KMS-11 (cell line): ENCODE results near the gene MSI2.
A peak's percentile ranks its signal among the peaks of the same experiment; 100 is the strongest.

ENCODE experiments used
- H2AFZ ChIP-seq: fragments of 200-600 bp; sonication (generic); 2 replicates; pipeline ENCODE4 v1.6.1; 2016; ENCODE audit warnings: antibody characterized with exemption, mixed run types, low read depth
- H3K27ac ChIP-seq: fragments of 200-600 bp; sonication (generic); 2 replicates; pipeline ENCODE4 v1.6.1; 2016; ENCODE audit warnings: mild to moderate bottlenecking, mixed run types
- H3K27me3 ChIP-seq: fragments of 200-600 bp; sonication (generic); 2 replicates; pipeline ENCODE4 v1.6.1; 2017; ENCODE audit warnings: mild to moderate bottlenecking, low read depth, mixed run types, moderate library complexity; ENCODE audit not compliant: insufficient read depth
- H3K36me3 ChIP-seq: fragments of 200-600 bp; sonication (generic); 2 replicates; pipeline ENCODE4 v1.6.1; 2017; ENCODE audit warnings: mild to moderate bottlenecking, mixed run types; ENCODE audit not compliant: insufficient read depth
- H3K4me1 ChIP-seq: fragments of 200-600 bp; sonication (generic); 2 replicates; pipeline ENCODE4 v1.6.1; 2016; ENCODE audit warnings: mild to moderate bottlenecking, low read depth, mixed run types; ENCODE audit not compliant: poor library complexity, severe bottlenecking
- H3K4me2 ChIP-seq: fragments of 200-600 bp; sonication (generic); 2 replicates; pipeline ENCODE4 v1.7.0; 2016; ENCODE audit warnings: mild to moderate bottlenecking, mixed run types
- H3K4me3 ChIP-seq: fragments of 200-600 bp; sonication (generic); IDR thresholded peaks from 2 replicates; pipeline ENCODE4 v1.6.1; 2017; ENCODE audit warnings: low read depth, low read length, mixed read lengths; ENCODE audit not compliant: insufficient read depth
- H3K79me2 ChIP-seq: fragments of 200-600 bp; sonication (generic); 2 replicates; pipeline ENCODE4 v1.6.1; 2016; ENCODE audit warnings: low read depth, mixed run types; ENCODE audit not compliant: insufficient read depth
- H3K9ac ChIP-seq: fragments of 200-600 bp; sonication (generic); 2 replicates; pipeline ENCODE4 v1.6.1; 2016; ENCODE audit warnings: mild to moderate bottlenecking, mixed run types
- H4K20me1 ChIP-seq: fragments of 200-600 bp; sonication (generic); 2 replicates; pipeline ENCODE4 v1.6.1; 2016; ENCODE audit warnings: mild to moderate bottlenecking, mixed run types; ENCODE audit not compliant: insufficient read depth
- CTCF ChIP-seq: fragments of 200-600 bp; sonication (generic); conservative IDR thresholded peaks from 2 replicates; pipeline ENCODE4 v1.6.1; 2017; ENCODE audit warnings: low read depth, mild to moderate bottlenecking, antibody characterized with exemption, low read length, moderate library complexity, mixed read lengths

The MSI2 gene

GRCh38 chr17:57349541-57350247 lies 93.4 kb downstream of the MSI2 start:
- Histone ChIP-seq H3K27me3 (no peaks in the 10 kb centered on the region), H2AFZ (no peak overlapping the region), H3K9ac (no peak overlapping the region), H3K79me2 (peaks cover 73% of the 10 kb centered on the region), H3K4me1 (peaks cover 58% of the 10 kb centered on the region), H3K4me3 (no peak overlapping the region), H4K20me1 (no peaks in the 10 kb centered on the region), H3K27ac (no peak overlapping the region), H3K4me2 (no peak overlapping the region), H3K36me3 (peaks cover 4% of the 10 kb centered on the region; the same call in 1 of the 2 replicates)
- no peak for TF ChIP-seq CTCF

- H4K20me1 ChIP-seq = no peaks in the 10 kb centered on the region
- no peak overlapping the region for H3K4me2 ChIP-seq
- peaks cover 58% of the 10 kb centered on the region for H3K4me1 ChIP-seq
- peaks cover 67% of the 10 kb centered on the region for H3K79me2 ChIP-seq
- H3K27ac ChIP-seq = no peak overlapping the region
- H3K9ac ChIP-seq = no peak overlapping the region
- no peaks in the 10 kb centered on the region for H3K27me3 ChIP-seq
- H3K36me3 ChIP-seq = peaks cover 4% of the 10 kb centered on the region; the same call in 1 of the 2 replicates
- H2AFZ ChIP-seq = no peak overlapping the region
- H3K4me3 ChIP-seq = no peak overlapping the region
- no peak for TF ChIP-seq CTCF
Measured at GRCh38 chr17:57350266-57350665, 93.9 kb downstream of the MSI2 start.

GRCh38 chr17:57352665-57353175 lies 96.4 kb downstream of the MSI2 start:
- no peak for TF ChIP-seq CTCF
- Histone ChIP-seq H3K27me3 (no peaks in the 10 kb centered on the region), H4K20me1 (no peaks in the 10 kb centered on the region), H3K4me3 (no peak overlapping the region), H3K27ac (peak overlapping the region; percentile 98), H3K9ac (no peak overlapping the region), H3K4me1 (peaks cover 74% of the 10 kb centered on the region), H2AFZ (no peak overlapping the region), H3K4me2 (peak overlapping the region; percentile 99; the same call in 1 of the 2 replicates), H3K36me3 (no peaks in the 10 kb centered on the region), H3K79me2 (peaks cover 63% of the 10 kb centered on the region)

DNA sequence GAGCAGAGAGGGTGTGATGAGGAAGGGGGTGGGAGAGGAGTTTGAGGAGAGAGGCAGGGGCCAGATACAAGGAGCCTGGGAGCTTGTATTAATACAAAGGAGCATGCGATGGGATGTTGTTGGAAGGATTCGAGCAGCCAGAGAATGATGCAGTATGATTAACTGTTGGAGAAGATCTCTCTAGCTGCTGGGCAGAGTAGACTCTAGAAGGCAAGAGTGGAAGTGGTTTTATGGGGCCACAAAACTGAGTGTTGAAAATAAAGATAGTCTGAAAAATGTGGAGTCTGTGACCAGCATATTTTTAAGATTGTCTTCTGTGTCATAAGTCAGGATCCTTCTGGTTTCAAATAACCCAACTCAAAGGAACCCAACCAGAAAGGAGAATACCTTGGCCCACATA lies 98.3 kb downstream of the MSI2 start:
- Histone ChIP-seq H3K36me3 (no peaks in the 10 kb centered on the region), H3K27ac (peak overlapping the region; percentile 98), H3K79me2 (peaks cover 72% of the 10 kb centered on the region), H4K20me1 (no peaks in the 10 kb centered on the region), H2AFZ (no peak overlapping the region), H3K4me1 (peaks cover 93% of the 10 kb centered on the region), H3K27me3 (no peaks in the 10 kb centered on the region), H3K4me2 (peak overlapping the region; percentile 99), H3K9ac (peak overlapping the region; percentile 17; the same call in 1 of the 2 replicates), H3K4me3 (no peak overlapping the region)
- TF ChIP-seq CTCF = no peak
